Measurements from ENCODE around the gene THBS1.

THBS1 gene

GRCh38 chr15:39641191-39641889 is 60.5 kb downstream of the THBS1 start (continued):
- no peak for TF ChIP-seq PPARA (CRISPR knock-in tag; IDR thresholded peaks at IDR 0.05; ENCODE audit: borderline replicate concordance)
- no peak for TF ChIP-seq CSRNP3 (CRISPR knock-in tag; IDR thresholded peaks at IDR 0.05)
- no peak for TF ChIP-seq SNAI2 (CRISPR knock-in tag; IDR thresholded peaks at IDR 0.05)
- no peak for TF ChIP-seq GLIS3 (CRISPR knock-in tag; IDR thresholded peaks at IDR 0.05)
- no peak for TF ChIP-seq TSHZ2 (CRISPR knock-in tag; IDR thresholded peaks at IDR 0.05)
- no peak for TF ChIP-seq ESRRG (CRISPR knock-in tag; IDR thresholded peaks at IDR 0.05)
- no peak for TF ChIP-seq ISL1 (CRISPR knock-in tag; IDR thresholded peaks at IDR 0.05)

DNA sequence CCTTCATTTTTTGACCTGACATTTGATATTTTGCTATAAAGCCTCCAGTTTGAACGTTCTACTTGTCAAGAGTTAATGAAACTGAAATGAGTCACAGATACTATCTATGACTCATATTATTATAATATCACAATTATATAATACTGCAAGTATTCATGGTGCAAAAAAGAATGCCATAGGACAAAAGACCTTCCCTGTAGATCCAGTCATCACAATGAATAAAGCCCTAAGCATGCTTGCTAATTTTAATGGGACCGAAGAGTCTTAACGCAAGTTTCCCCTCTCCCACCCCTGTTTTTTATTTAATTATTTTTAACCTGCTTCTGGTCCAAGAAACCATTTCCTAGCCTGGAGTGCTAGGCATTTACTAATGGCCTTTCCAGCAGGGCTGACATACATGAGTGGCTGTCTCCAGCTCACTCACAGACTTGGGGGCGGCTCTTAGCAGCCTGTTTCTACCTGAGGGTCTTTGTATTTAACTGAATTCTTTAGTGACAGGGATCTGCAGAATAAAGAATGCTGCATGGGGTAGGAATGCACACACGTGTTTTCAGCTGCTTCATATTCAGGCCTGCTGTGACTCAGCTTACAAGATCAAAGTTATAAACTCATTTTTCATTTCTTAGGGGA is 61.2 kb downstream of the THBS1 start:
- TF ChIP-seq TOX (CRISPR knock-in tag; IDR thresholded peaks at IDR 0.05; ENCODE audit: borderline replicate concordance), result 0 out of 2 replicates have a peak, but pooled peaks have one; percentile 15
- peak; percentile 29; the same call in 1 of the 2 replicates for TF ChIP-seq ISL1 (CRISPR knock-in tag; IDR thresholded peaks at IDR 0.05)
- no peak for TF ChIP-seq GLIS3 (CRISPR knock-in tag; IDR thresholded peaks at IDR 0.05)
- TF ChIP-seq, protein P1, sequence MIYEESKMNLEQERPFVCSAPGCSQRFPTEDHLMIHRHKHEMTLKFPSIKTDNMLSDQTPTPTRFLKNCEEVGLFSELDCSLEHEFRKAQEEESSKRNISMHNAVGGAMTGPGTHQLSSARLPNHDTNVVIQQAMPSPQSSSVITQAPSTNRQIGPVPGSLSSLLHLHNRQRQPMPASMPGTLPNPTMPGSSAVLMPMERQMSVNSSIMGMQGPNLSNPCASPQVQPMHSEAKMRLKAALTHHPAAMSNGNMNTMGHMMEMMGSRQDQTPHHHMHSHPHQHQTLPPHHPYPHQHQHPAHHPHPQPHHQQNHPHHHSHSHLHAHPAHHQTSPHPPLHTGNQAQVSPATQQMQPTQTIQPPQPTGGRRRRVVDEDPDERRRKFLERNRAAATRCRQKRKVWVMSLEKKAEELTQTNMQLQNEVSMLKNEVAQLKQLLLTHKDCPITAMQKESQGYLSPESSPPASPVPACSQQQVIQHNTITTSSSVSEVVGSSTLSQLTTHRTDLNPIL (CRISPR knock-in tag; IDR thresholded peaks at IDR 0.05; ENCODE audit: low read depth), result peak; percentile 73; the same call in 1 of the 2 replicates
- TF ChIP-seq ARNTL (CRISPR knock-in tag; IDR thresholded peaks at IDR 0.05; ENCODE audit: borderline replicate concordance, low read depth), result no peak
- no peak for TF ChIP-seq ZNF70 (CRISPR knock-in tag; IDR thresholded peaks at IDR 0.05)
- ATAC-seq, result peak; percentile 83

GRCh38 chr15:39643727-39644126 is 62.8 kb downstream of the THBS1 start:
- TF ChIP-seq, protein P1 (CRISPR knock-in tag; IDR thresholded peaks at IDR 0.05; ENCODE audit: low read depth), result no peak
- TF ChIP-seq CSDC2 (CRISPR knock-in tag; IDR thresholded peaks at IDR 0.05), result no peak
- TF ChIP-seq TOX (CRISPR knock-in tag; IDR thresholded peaks at IDR 0.05; ENCODE audit: borderline replicate concordance), result no peak
- TF ChIP-seq ARNTL (CRISPR knock-in tag; IDR thresholded peaks at IDR 0.05; ENCODE audit: borderline replicate concordance, low read depth), result no peak
- no peak for TF ChIP-seq ESRRG (CRISPR knock-in tag; IDR thresholded peaks at IDR 0.05)
- TF ChIP-seq, protein P2, sequence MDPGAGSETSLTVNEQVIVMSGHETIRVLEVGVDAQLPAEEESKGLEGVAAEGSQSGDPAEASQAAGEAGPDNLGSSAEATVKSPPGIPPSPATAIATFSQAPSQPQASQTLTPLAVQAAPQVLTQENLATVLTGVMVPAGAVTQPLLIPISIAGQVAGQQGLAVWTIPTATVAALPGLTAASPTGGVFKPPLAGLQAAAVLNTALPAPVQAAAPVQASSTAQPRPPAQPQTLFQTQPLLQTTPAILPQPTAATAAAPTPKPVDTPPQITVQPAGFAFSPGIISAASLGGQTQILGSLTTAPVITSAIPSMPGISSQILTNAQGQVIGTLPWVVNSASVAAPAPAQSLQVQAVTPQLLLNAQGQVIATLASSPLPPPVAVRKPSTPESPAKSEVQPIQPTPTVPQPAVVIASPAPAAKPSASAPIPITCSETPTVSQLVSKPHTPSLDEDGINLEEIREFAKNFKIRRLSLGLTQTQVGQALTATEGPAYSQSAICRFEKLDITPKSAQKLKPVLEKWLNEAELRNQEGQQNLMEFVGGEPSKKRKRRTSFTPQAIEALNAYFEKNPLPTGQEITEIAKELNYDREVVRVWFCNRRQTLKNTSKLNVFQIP (CRISPR knock-in tag; IDR thresholded peaks at IDR 0.05; ENCODE audit: borderline replicate concordance, low read depth), result no peak
- TF ChIP-seq PPARA (CRISPR knock-in tag; IDR thresholded peaks at IDR 0.05; ENCODE audit: borderline replicate concordance), result no peak
- TF ChIP-seq OSR1 (CRISPR knock-in tag; IDR thresholded peaks at IDR 0.05), result no peak
- TF ChIP-seq BACH2 (CRISPR knock-in tag; IDR thresholded peaks at IDR 0.05; ENCODE audit: borderline replicate concordance), result no peak
- no peak for TF ChIP-seq CSRNP3 (CRISPR knock-in tag; IDR thresholded peaks at IDR 0.05)
- TF ChIP-seq ZC3H10 (CRISPR knock-in tag; IDR thresholded peaks at IDR 0.05), result no peak
- no peak for TF ChIP-seq TCF4 (CRISPR knock-in tag; IDR thresholded peaks at IDR 0.05; ENCODE audit: borderline replicate concordance)
- no peak for TF ChIP-seq ZNF8 (CRISPR knock-in tag; IDR thresholded peaks at IDR 0.05)
- no peak for TF ChIP-seq SNAI2 (CRISPR knock-in tag; IDR thresholded peaks at IDR 0.05)
- TF ChIP-seq RARB (CRISPR knock-in tag; IDR thresholded peaks at IDR 0.05), result no peak
- ATAC-seq, result no peak

Data from SK-N-SH treated with all-trans-retinoic acid at 6 μM for 48 hours (cell line).